Omental fat pad (tissue), 4 donors: ENCODE data around the gene NT5C1A. TPM values are rescaled to one million over a fixed set of nuclear protein-coding genes. Genes with fewer than 3 reads are reported as not detected.

Experiments
- ATAC-seq: fragments of 150-250 bp; one replicate; pipeline ENCODE4 v1.9.1; 2016; ENCODE audit warnings: mild to moderate bottlenecking, moderate library complexity; ENCODE audit not compliant: low FRiP score
- DNase-seq: peaks from one replicate; pipeline ENCODE4 v3.0.0-alpha.2; 2019; ENCODE audit warnings: low spot score
- total RNA-seq, 4 donors: library from RNA; depleted of rRNA; stranded (reverse); fragments of >200 nt; gene quantifications; one replicate each; pipeline ENCODE4 v1.1.0, GENCODE V29; 2016
- TF ChIP-seq, protein P1 (sequence below), 3 donors: fragments of 450-650 bp; IDR thresholded peaks; one replicate each; pipeline ENCODE4 v1.5.1; 2016 to 2017; ENCODE audit warnings: antibody characterized with exemption in 3 of 3, mild to moderate bottlenecking in 3 of 3, moderate library complexity in 2 of 3

NT5C1A gene
- total RNA-seq, 4 donors from 2014 or later, result 1.3 TPM; not detected in 3

DNA sequence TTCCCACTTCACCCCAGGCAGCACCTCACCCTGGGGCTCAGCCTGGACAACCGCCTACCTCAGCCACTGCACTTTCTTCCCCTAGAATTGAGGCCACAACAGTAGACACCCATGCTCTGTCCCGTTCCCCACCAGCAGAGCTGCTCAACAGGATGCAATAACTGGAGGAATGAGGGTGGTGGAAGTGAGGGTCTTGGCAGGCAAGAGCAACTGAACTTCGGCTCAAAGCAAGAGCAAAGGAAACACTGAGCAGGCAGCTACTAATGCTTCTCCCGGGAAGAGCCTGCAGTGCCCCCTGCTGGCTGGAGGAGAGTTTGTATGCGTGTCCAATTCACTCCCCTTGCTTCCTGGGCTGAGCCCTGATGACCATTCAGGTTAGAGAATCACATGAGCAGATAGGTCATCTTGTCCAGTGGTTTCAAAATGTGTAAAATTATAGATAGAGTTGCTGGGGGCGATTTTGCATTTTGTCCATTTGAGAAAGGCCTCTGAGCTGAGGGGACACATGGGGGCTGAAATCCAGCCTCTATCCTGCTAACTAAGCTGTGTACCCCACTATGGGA is 13.9 kb downstream of the NT5C1A start:
- ATAC-seq, result no peak
- DNase-seq, result no peak
- TF ChIP-seq, protein P1, sequence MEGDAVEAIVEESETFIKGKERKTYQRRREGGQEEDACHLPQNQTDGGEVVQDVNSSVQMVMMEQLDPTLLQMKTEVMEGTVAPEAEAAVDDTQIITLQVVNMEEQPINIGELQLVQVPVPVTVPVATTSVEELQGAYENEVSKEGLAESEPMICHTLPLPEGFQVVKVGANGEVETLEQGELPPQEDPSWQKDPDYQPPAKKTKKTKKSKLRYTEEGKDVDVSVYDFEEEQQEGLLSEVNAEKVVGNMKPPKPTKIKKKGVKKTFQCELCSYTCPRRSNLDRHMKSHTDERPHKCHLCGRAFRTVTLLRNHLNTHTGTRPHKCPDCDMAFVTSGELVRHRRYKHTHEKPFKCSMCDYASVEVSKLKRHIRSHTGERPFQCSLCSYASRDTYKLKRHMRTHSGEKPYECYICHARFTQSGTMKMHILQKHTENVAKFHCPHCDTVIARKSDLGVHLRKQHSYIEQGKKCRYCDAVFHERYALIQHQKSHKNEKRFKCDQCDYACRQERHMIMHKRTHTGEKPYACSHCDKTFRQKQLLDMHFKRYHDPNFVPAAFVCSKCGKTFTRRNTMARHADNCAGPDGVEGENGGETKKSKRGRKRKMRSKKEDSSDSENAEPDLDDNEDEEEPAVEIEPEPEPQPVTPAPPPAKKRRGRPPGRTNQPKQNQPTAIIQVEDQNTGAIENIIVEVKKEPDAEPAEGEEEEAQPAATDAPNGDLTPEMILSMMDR (IDR thresholded peaks at IDR 0.05), result no peak

GRCh38 chr1:39657402-39657801 is 14.5 kb downstream of the NT5C1A start:
- ATAC-seq, result no peak
- TF ChIP-seq, protein P1 (IDR thresholded peaks at IDR 0.05), result no peak
- no peak for DNase-seq

GRCh38 chr1:39656391-39656790 is 15.5 kb downstream of the NT5C1A start:
- no peak for ATAC-seq
- TF ChIP-seq, protein P1 (IDR thresholded peaks at IDR 0.05), result no peak

DNA sequence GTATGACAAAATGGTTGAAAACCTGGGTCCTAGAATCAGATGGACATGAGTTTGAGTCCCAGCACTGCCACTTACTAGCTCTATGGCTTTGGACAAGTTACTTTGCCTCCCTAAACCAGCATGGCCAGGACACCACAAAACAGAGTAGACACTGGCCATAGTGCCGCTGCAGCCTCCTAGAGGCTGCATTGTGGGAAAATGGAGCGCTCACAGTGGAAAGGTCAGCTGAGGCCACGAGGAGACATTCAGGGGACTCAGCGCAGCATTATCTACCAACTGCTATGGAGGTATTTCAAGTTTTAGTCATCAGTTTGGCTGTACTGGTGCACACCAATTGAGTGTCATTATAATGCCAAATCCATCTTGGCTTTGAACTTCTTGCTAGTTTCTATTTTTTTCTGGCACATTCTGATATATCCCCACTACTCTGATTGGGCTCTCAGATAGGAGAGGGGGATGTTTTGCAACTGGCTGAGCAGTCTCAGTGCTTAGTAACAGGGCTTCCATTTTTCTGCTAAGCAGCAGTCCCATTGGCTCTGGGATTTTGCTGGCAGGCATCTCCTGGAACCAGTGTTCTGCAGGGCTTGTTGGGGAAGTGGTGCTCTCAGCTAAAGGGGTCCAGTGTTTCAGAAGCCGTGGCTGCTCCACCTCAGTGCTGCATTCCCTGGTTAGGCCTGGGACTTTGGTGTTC is 16.2 kb downstream of the NT5C1A start:
- no peak for ATAC-seq
- no peak for DNase-seq
- TF ChIP-seq, protein P1 (IDR thresholded peaks at IDR 0.05), result no peak

More at GRCh38 chr1:39656391-39656790, 15.5 kb downstream of the NT5C1A start:
- DNase-seq, result no peak

GRCh38 chr1:39654291-39654690 is 17.6 kb downstream of the NT5C1A start:
- ATAC-seq (no peak), DNase-seq (no peak)
- TF ChIP-seq, protein P1 (IDR thresholded peaks at IDR 0.05), result no peak

GRCh38 chr1:39653546-39654031 is 18.3 kb downstream of the NT5C1A start:
- TF ChIP-seq, protein P1 (IDR thresholded peaks at IDR 0.05), result peak in 1 of 3 donors; percentile 33
- ATAC-seq (peak; percentile 86), DNase-seq (peak; percentile 68)

- ATAC-seq, result no peak
These were observed 19.4 kb downstream of the NT5C1A start for GRCh38 chr1:39652554-39652953.

More at GRCh38 chr1:39652554-39652953, 19.4 kb downstream of the NT5C1A start:
- no peak for DNase-seq
- TF ChIP-seq, protein P1 (IDR thresholded peaks at IDR 0.05), result no peak
